Measurements from ENCODE around the gene SH3BP4. TPM values are rescaled to one million over a fixed set of nuclear protein-coding genes. Genes with fewer than 3 reads are reported as not detected.
A peak's percentile ranks its signal among the peaks of the same experiment; 100 is the strongest.

Gene SH3BP4, protein sequence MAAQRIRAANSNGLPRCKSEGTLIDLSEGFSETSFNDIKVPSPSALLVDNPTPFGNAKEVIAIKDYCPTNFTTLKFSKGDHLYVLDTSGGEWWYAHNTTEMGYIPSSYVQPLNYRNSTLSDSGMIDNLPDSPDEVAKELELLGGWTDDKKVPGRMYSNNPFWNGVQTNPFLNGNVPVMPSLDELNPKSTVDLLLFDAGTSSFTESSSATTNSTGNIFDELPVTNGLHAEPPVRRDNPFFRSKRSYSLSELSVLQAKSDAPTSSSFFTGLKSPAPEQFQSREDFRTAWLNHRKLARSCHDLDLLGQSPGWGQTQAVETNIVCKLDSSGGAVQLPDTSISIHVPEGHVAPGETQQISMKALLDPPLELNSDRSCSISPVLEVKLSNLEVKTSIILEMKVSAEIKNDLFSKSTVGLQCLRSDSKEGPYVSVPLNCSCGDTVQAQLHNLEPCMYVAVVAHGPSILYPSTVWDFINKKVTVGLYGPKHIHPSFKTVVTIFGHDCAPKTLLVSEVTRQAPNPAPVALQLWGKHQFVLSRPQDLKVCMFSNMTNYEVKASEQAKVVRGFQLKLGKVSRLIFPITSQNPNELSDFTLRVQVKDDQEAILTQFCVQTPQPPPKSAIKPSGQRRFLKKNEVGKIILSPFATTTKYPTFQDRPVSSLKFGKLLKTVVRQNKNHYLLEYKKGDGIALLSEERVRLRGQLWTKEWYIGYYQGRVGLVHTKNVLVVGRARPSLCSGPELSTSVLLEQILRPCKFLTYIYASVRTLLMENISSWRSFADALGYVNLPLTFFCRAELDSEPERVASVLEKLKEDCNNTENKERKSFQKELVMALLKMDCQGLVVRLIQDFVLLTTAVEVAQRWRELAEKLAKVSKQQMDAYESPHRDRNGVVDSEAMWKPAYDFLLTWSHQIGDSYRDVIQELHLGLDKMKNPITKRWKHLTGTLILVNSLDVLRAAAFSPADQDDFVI
- total RNA-seq (2014; rRNA removed; shearing (Covaris generic)) = 78.6 and 117 TPM in 2 replicates

- H3K27me3 ChIP-seq (replicated peaks) = no peaks in the 10 kb centered on the region
- no peaks in the 10 kb centered on the region for H3K9me3 ChIP-seq (replicated peaks)
- peak within 1 kb of the TSS; percentile 89 for H3K27ac ChIP-seq
- peaks cover 46% of the 10 kb centered on the region for H3K36me3 ChIP-seq
- peak in 1 of 2 experiments; percentile 88 for DNase-seq (ENCODE audit: low read depth in 1 of 2, low spot score in 2 of 2)
- peaks cover 60% of the 10 kb centered on the region for H3K4me1 ChIP-seq (replicated peaks)
- peak within 1 kb of the TSS; percentile 89 for H3K4me3 ChIP-seq
These were observed at the start of gene SH3BP4 for GRCh38 chr2:234951664-234952269. SH3BP4 (plus strand) TSS chr2:234952017; CDS start chr2:235035003, 82,986 bp downstream.

GRCh38 chr2:234904785-234905184 is 47.0 kb upstream of the SH3BP4 start:
- Histone ChIP-seq H3K27ac (no peak overlapping the region), H3K4me1 (replicated peaks) (no peaks in the 10 kb centered on the region), H3K9me3 (replicated peaks) (no peaks in the 10 kb centered on the region), H3K27me3 (replicated peaks) (no peaks in the 10 kb centered on the region), H3K4me3 (no peak overlapping the region), H3K36me3 (no peaks in the 10 kb centered on the region)
- no peak for DNase-seq (ENCODE audit: low read depth in 1 of 2, low spot score in 2 of 2)

DNA sequence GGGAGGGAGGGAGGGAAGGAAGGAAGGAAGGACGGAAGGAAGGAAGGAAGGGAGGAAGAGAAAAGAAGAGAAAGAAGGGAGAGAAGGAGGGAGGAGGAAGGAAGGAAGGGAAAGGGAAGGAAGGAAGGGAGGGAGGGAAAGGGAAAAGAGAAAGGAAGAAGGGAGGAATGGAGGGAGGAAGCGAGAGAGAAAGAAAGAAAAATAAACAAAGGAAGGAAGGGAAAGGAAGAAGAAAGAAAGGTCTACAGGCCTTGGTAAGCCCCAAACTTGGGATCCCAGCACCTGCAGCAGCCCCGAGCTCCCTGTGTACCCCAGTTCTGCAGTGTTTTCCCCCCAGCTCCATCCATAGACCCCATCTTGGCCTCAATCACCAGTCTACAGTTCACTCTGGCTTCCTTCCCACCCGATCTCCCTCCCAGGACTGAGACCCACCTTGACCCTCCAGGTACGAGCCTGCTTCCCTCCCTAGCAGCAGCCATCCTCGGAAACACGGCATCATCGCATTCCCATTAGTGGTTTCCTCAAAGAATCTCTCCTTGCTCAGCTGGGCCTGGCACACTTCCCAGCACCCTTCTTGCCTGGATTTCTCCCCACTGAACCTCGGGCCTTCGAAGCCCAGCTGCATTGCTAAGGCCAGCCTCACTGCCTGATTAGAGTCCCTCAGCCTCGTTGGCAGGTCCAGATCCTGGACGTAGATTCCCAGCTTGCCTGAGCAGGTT is 46.1 kb upstream of the SH3BP4 start:
- no peaks in the 10 kb centered on the region for H3K27me3 ChIP-seq (replicated peaks)
- no peaks in the 10 kb centered on the region for H3K4me1 ChIP-seq (replicated peaks)
- H3K27ac ChIP-seq = no peak overlapping the region
- no peaks in the 10 kb centered on the region for H3K36me3 ChIP-seq
- no peak for DNase-seq (ENCODE audit: low read depth in 1 of 2, low spot score in 2 of 2)
- H3K4me3 ChIP-seq = no peak overlapping the region
- H3K9me3 ChIP-seq (replicated peaks) = no peaks in the 10 kb centered on the region

DNA sequence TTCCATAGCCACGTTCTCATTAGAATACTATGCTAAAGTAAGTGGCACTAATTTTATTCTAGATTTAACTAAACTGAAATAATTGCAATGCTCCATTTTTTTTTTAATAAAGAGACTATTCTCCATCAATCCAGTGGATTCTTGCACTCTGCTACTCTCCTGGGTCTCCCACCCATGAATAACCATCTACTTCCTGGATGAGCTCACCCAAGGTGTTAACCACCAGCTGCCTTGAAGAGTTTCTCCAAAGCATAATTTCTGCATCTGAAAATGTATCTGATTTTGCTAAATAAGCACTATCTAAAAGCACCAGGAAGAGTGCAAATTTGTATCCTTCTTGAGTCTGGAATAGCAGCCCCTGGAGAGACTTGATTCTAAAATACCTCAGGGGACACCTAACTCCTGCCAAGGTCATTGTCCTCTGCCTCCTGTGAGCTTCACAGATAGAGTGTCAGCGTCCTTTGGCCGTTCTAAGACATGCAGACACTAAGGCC is 41.6 kb upstream of the SH3BP4 start:
- no peaks in the 10 kb centered on the region for H3K9me3 ChIP-seq (replicated peaks)
- H3K36me3 ChIP-seq = no peaks in the 10 kb centered on the region
- H3K27me3 ChIP-seq (replicated peaks) = no peaks in the 10 kb centered on the region
- no peak overlapping the region for H3K4me3 ChIP-seq
- no peak overlapping the region for H3K27ac ChIP-seq
- no peaks in the 10 kb centered on the region for H3K4me1 ChIP-seq (replicated peaks)
- DNase-seq (ENCODE audit: low read depth in 1 of 2, low spot score in 2 of 2) = no peak

DNA sequence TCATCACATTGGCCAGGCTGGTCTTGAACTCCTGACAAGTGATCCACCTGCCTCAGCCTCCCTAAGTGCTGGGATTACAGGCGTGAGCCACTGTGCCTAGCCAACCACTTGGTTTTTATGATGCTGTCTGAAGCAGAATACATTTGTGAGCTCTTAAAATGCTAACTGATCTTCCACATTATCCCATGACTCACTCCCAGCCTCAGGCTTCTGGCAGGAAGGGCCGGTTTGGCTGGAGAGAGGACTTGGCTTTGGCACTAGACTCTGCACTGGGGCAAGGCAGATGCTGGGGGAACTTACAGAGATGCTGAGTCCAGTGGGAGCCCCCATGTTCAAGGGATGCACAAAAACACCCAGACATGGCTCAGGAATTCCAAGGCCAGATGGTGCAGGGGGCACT is 40.5 kb upstream of the SH3BP4 start:
- Histone ChIP-seq H3K27me3 (replicated peaks) (no peaks in the 10 kb centered on the region), H3K4me1 (replicated peaks) (no peaks in the 10 kb centered on the region), H3K4me3 (no peak overlapping the region), H3K9me3 (replicated peaks) (no peaks in the 10 kb centered on the region), H3K36me3 (no peaks in the 10 kb centered on the region), H3K27ac (no peak overlapping the region)
- DNase-seq (ENCODE audit: low read depth in 1 of 2, low spot score in 2 of 2) = no peak

GRCh38 chr2:234912437-234912836 is 39.4 kb upstream of the SH3BP4 start:
- Histone ChIP-seq H3K4me3 (no peak overlapping the region), H3K27ac (no peak overlapping the region), H3K9me3 (replicated peaks) (no peaks in the 10 kb centered on the region), H3K36me3 (no peaks in the 10 kb centered on the region), H3K27me3 (replicated peaks) (no peaks in the 10 kb centered on the region), H3K4me1 (replicated peaks) (no peaks in the 10 kb centered on the region)
- DNase-seq (ENCODE audit: low read depth in 1 of 2, low spot score in 2 of 2) = no peak

- H3K36me3 ChIP-seq = no peaks in the 10 kb centered on the region
- no peak for DNase-seq (ENCODE audit: low read depth in 1 of 2, low spot score in 2 of 2)
- H3K4me3 ChIP-seq = no peak overlapping the region
- H3K27me3 ChIP-seq (replicated peaks) = no peaks in the 10 kb centered on the region
- H3K9me3 ChIP-seq (replicated peaks) = no peaks in the 10 kb centered on the region
- H3K4me1 ChIP-seq (replicated peaks) = no peaks in the 10 kb centered on the region
- no peak overlapping the region for H3K27ac ChIP-seq
These were observed 38.6 kb upstream of the SH3BP4 start for GRCh38 chr2:234913208-234913626.

DNA sequence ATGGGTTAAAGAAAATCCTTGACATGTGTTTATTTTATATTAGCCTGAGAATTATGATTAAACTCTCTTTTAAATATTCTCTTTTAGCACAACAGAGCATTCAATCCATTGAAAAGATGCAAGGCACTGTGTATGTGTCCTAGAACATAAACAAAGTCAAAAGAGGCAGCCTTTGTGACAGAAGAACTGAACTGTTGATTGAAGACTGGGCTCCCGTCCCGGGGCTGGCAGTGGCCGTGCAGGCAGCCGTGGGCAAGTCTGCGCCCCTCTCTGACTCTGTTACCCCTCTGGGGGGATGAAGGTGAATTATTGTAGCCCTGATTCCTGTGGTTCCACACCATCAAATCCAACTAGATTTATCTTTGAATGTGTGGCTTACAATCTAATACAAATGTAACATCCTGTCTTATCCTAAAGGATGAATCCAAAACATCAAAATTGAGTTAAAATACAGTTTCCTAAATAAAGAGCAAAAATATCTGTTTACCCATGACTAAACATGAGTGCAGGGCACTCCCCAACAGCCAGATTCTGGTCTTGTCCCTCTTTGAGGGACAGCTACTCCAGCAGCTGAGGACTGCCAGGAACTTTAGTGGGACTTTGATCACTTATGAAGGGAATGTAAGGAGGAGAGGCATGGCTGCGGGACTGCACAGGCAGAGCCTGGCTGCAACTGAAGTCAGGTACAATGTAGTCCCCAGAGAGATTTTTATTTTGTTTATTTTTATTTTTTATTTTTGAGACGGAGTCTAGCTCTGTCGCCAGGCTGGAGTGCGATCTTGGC is 37.3 kb upstream of the SH3BP4 start:
- Histone ChIP-seq H3K27ac (no peak overlapping the region), H3K36me3 (no peaks in the 10 kb centered on the region), H3K4me1 (replicated peaks) (no peaks in the 10 kb centered on the region; the same call in 1 of the 2 replicates)

GRCh38 chr2:234916674-234917073 is 35.1 kb upstream of the SH3BP4 start:
- no peaks in the 10 kb centered on the region for H3K27me3 ChIP-seq (replicated peaks)
- H3K9me3 ChIP-seq (replicated peaks) = no peaks in the 10 kb centered on the region
- H3K27ac ChIP-seq = no peak overlapping the region
- H3K36me3 ChIP-seq = no peaks in the 10 kb centered on the region
- DNase-seq (ENCODE audit: low read depth in 1 of 2, low spot score in 2 of 2) = peak in 1 of 2 experiments; percentile 17
- H3K4me3 ChIP-seq = no peak overlapping the region
- no peaks in the 10 kb centered on the region; the same call in 1 of the 2 replicates for H3K4me1 ChIP-seq (replicated peaks)

More for the DNA sequence above, 37.3 kb upstream of the SH3BP4 start:
- no peak overlapping the region for H3K4me3 ChIP-seq
- H3K27me3 ChIP-seq (replicated peaks) = no peaks in the 10 kb centered on the region
- no peaks in the 10 kb centered on the region for H3K9me3 ChIP-seq (replicated peaks)
- DNase-seq (ENCODE audit: low read depth in 1 of 2, low spot score in 2 of 2) = no peak

DNA sequence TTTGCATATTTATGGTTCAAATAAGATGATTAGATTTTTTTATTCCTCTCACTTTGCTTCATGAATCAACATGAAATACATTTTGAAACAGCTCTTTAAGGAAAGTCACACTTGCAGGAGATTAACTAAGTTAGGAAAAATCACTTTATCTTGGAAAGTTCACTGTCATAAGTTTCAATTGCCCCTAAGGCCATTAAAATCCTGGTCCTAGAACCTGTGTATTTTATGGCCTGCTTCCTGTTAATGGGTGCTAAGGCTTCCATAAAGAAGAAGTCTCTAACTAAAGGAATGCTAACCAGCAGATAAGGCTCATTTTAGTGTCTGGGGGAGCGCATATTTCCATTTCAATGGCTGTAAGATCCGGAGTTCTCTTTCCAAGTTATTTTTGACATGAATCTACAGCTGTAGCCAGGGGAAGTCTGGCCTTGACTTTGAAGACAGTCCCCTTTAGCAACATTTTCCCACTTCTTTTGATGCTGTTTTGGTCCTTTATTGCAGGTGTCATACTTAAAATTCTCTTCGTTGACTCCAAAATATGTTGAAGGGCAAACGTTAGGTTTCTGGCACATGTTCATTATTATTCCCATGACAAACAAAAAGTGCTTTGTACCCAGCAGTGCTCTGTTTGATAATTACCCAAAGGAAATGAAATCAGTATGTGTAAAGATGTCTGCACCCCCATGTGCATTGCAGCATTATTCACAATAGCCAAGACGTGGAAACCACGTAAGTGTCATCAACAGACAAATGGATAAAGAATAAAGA is 34.4 kb upstream of the SH3BP4 start:
- H3K4me1 ChIP-seq (replicated peaks) = no peaks in the 10 kb centered on the region; the same call in 1 of the 2 replicates
- H3K36me3 ChIP-seq = no peaks in the 10 kb centered on the region
- H3K27me3 ChIP-seq (replicated peaks) = no peaks in the 10 kb centered on the region
- DNase-seq (ENCODE audit: low read depth in 1 of 2, low spot score in 2 of 2) = peak in 1 of 2 experiments; percentile 3
- H3K4me3 ChIP-seq = no peak overlapping the region
- no peak overlapping the region for H3K27ac ChIP-seq
- no peaks in the 10 kb centered on the region for H3K9me3 ChIP-seq (replicated peaks)

GRCh38 chr2:234919711-234920110 is 32.1 kb upstream of the SH3BP4 start:
- Histone ChIP-seq H3K36me3 (no peaks in the 10 kb centered on the region), H3K4me1 (replicated peaks) (no peaks in the 10 kb centered on the region; the same call in 1 of the 2 replicates), H3K4me3 (no peak overlapping the region), H3K27ac (no peak overlapping the region), H3K27me3 (replicated peaks) (no peaks in the 10 kb centered on the region), H3K9me3 (replicated peaks) (no peaks in the 10 kb centered on the region)
- DNase-seq (ENCODE audit: low read depth in 1 of 2, low spot score in 2 of 2) = peak in 1 of 2 experiments; percentile 24

DNA sequence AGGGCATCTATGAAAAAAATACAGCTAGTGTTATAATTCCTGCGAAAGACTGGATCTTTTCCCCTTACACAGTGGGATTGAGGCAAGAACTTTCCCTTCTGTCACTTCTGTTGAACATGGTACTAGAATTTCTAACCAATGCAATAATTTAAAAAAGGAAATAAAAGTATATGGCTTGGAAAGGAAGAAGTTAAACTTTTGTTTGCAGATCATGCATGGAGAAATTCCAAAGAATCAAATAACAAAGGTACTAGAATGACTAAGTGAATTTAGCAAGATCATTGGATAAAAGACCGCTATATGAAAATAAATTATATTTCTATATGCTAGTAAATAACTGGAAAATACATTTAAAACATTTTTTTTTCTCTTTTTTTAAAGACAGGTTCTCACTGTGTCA is 31.0 kb upstream of the SH3BP4 start:
- DNase-seq (ENCODE audit: low read depth in 1 of 2, low spot score in 2 of 2) = no peak
- Histone ChIP-seq H3K27ac (no peak overlapping the region), H3K4me3 (no peak overlapping the region), H3K27me3 (replicated peaks) (no peaks in the 10 kb centered on the region), H3K4me1 (replicated peaks) (no peaks in the 10 kb centered on the region; the same call in 1 of the 2 replicates), H3K9me3 (replicated peaks) (no peaks in the 10 kb centered on the region; the same call in 1 of the 2 replicates), H3K36me3 (no peaks in the 10 kb centered on the region)

Data from SJSA1 (cell line).